GM23338 (cell line): ENCODE data around the gene FBRSL1. TPM values are rescaled to one million over a fixed set of nuclear protein-coding genes. Genes with fewer than 3 reads are reported as not detected.

Experiments used
- ATAC-seq: fragments of 200-7000 bp; cut with Tn5 transposase; 3 replicates; pipeline ENCODE4 v1.9.1; 2020
- DNase-seq: peaks from one replicate; pipeline ENCODE4 v3.0.0-alpha.2; 2015; ENCODE audit warnings: low spot score
- H2AFZ ChIP-seq: fragments of 200-600 bp; sonication (generic); 2 replicates; pipeline ENCODE4 v1.8.0; 2016; ENCODE audit warnings: antibody characterized with exemption, mild to moderate bottlenecking, moderate library complexity
- H3F3A ChIP-seq: fragments of 200-600 bp; sonication (generic); replicated peaks from 2 replicates; pipeline ENCODE4 v1.8.0; 2017; ENCODE audit warnings: antibody characterized with exemption, mixed run types, low read depth
- H3K27ac ChIP-seq: fragments of 200-600 bp; sonication (generic); 2 replicates; pipeline ENCODE4 v1.6.1; 2016; ENCODE audit warnings: low read depth
- H3K27me3 ChIP-seq: fragments of 200-600 bp; sonication (generic); 2 replicates; pipeline ENCODE4 v1.8.0; 2016; ENCODE audit warnings: mild to moderate bottlenecking, mixed run types, moderate library complexity; ENCODE audit not compliant: insufficient read depth
- H3K36me3 ChIP-seq: fragments of 200-600 bp; sonication (generic); 2 replicates; pipeline ENCODE4 v1.8.0; 2016; ENCODE audit warnings: mild to moderate bottlenecking; ENCODE audit not compliant: insufficient read depth
- H3K4me1 ChIP-seq: fragments of 200-600 bp; sonication (generic); 2 replicates; pipeline ENCODE4 v1.8.0; 2016; ENCODE audit warnings: mild to moderate bottlenecking, moderate library complexity; ENCODE audit not compliant: insufficient read depth
- H3K4me2 ChIP-seq: fragments of 200-600 bp; sonication (generic); 2 replicates; pipeline ENCODE4 v1.7.1; 2017; ENCODE audit warnings: mixed run types
- H3K4me3 ChIP-seq: fragments of 200-600 bp; sonication (generic); 2 replicates; pipeline ENCODE4 v1.6.1; 2016; ENCODE audit warnings: mixed run types
- H3K79me2 ChIP-seq: fragments of 200-600 bp; sonication (generic); replicated peaks from 2 replicates; pipeline ENCODE4 v1.8.0; 2017; ENCODE audit warnings: mild to moderate bottlenecking; ENCODE audit not compliant: insufficient read depth
- H3K9me2 ChIP-seq: fragments of 200-600 bp; sonication (generic); 2 replicates; pipeline ENCODE4 v1.8.0; 2017; ENCODE audit not compliant: insufficient read depth
- H4K20me1 ChIP-seq: fragments of 200-600 bp; sonication (generic); replicated peaks from 2 replicates; pipeline ENCODE4 v1.8.0; 2017; ENCODE audit warnings: mild to moderate bottlenecking; ENCODE audit not compliant: insufficient read depth
- H3K27ac Mint-ChIP-seq: 2 replicates; pipeline ENCODE4 v1.8.0; 2020; ENCODE audit warnings: inconsistent platforms, mild to moderate bottlenecking, moderate library complexity, mixed read lengths
- H3K27me3 Mint-ChIP-seq: 3 replicates; pipeline ENCODE4 v1.8.0; 2022; ENCODE audit warnings: low read depth, mild to moderate bottlenecking, moderate library complexity, mixed read lengths, inconsistent platforms; ENCODE audit not compliant: insufficient read depth, poor library complexity
- H3K36me3 Mint-ChIP-seq: 3 replicates; pipeline ENCODE4 v1.8.0; 2021; ENCODE audit warnings: low read depth, mild to moderate bottlenecking, inconsistent platforms, moderate library complexity, mixed read lengths
- H3K4me1 Mint-ChIP-seq: 3 replicates; pipeline ENCODE4 v1.8.0; 2020; ENCODE audit warnings: mild to moderate bottlenecking, inconsistent platforms, mixed read lengths
- H3K4me3 Mint-ChIP-seq: 3 replicates; pipeline ENCODE4 v1.8.0; 2021; ENCODE audit warnings: moderate library complexity, mild to moderate bottlenecking, inconsistent platforms, mixed read lengths
- H3K9me3 Mint-ChIP-seq: 3 replicates; pipeline ENCODE4 v1.8.0; 2020; ENCODE audit warnings: moderate library complexity, mild to moderate bottlenecking, inconsistent platforms, mixed read lengths
- CTCF ChIP-seq, 2 experiments: fragments of 200-600 bp in 1 of 2; sonication (generic) in 1 of 2; conservative IDR thresholded peaks; 2 replicates each; pipeline versions ENCODE4 v1.5.1 to v1.6.1; 2016 to 2017; ENCODE audit warnings: antibody characterized with exemption in 2 of 2, low read depth in 2 of 2, mild to moderate bottlenecking in 2 of 2, moderate library complexity in 1 of 2
- ZNF462 ChIP-seq: fragments of 250-450 bp; sonication (Bioruptor Pico); IDR thresholded peaks from 2 replicates; pipeline ENCODE4 v1.5.0; 2020; ENCODE audit warnings: mild to moderate bottlenecking, moderate library complexity
- polyA plus RNA-seq: library from polyadenylated mRNA; unstranded; fragments of >200 nt; fragmentation: Nextera tagmentation; extraction: Ambion mirVana; gene quantifications from 2 replicates; pipeline ENCODE4 v1.2.1, GENCODE V29; 2016
- total RNA-seq: library from RNA; depleted of rRNA; stranded (reverse); fragments of >200 nt; shearing (Covaris generic); gene quantifications from 2 replicates; pipeline ENCODE4 v1.2.3, GENCODE V29; 2014

The FBRSL1 gene
- total and polyA plus RNA-seq, 2 experiments from 2014 or later: 37.8 to 89.8 TPM

DNA sequence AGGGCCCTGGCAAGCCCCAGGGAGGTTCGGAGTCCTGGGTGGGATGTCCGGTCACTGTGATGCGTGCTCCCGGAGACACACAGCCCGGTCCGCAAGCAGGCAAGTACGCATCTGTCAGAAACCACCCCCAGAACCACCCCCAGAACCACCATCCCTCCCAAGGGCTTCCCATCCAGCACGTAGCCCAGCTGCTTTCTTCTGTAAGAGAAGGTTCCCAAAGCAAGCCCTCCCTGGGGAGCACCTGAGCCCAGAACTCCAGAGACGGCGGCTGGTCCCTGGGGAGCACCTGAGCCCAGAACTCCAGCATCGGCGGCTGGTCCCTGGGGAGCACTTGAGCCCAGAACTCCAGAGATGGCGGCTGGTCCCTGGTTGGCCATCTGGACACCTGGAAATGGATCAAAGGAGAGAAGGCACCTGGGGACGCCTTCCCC is 2.6 kb upstream of the FBRSL1 start:
- peaks cover 22% of the 10 kb centered on the region for H3K4me1 Mint-ChIP-seq
- peaks cover 7% of the 10 kb centered on the region for H3K4me1 ChIP-seq
- no peaks in the 10 kb centered on the region; the same call in 2 of the 3 replicates for H3K9me3 Mint-ChIP-seq
- H3K27ac Mint-ChIP-seq: no peak overlapping the region
- peaks cover 16% of the 10 kb centered on the region for H3K79me2 ChIP-seq
- no peak overlapping the region for H3K4me3 ChIP-seq
- DNase-seq (no peak), ATAC-seq (no peak)
- no peaks in the 10 kb centered on the region for H3K9me2 ChIP-seq
- peaks cover 70% of the 10 kb centered on the region for H3K27me3 ChIP-seq
- H3K4me2 ChIP-seq: no peak overlapping the region
- H3K36me3 ChIP-seq: no peaks in the 10 kb centered on the region
- peaks cover 2% of the 10 kb centered on the region; the same call in 2 of the 3 replicates for H3K36me3 Mint-ChIP-seq
- TF ChIP-seq ZNF462 (CRISPR knock-in tag) (no peak), CTCF (conservative IDR thresholded peaks at IDR 0.05; ENCODE audit: low read depth in 2 of 2) (no peak)
- peaks cover 13% of the 10 kb centered on the region for H4K20me1 ChIP-seq
- H3F3A ChIP-seq: 0 out of 2 replicates have a peak, but pooled peaks cover 8% of the 10 kb centered on the region
- H3K27me3 Mint-ChIP-seq: peaks cover 50% of the 10 kb centered on the region
- H3K27ac ChIP-seq: no peak overlapping the region
- H3K4me3 Mint-ChIP-seq: no peak overlapping the region
- no peak overlapping the region for H2AFZ ChIP-seq
